ENCODE results near the gene SPATA24.

- TF ChIP-seq ZNF274 (IDR thresholded peaks at IDR 0.05; ENCODE audit: low read depth, low read length) (no peak), YY1 (IDR thresholded peaks at IDR 0.05; ENCODE audit: insufficient read depth, insufficient read length) (no peak)
Observed at GRCh38 chr5:139414581-139415130, 10.8 kb upstream of the SPATA24 start.

Data from NT2/D1 (cell line).